MV-4-11 (cell line): Measurements from ENCODE around the gene KCNE5.
"Not testable (repeated sequence)": the region's sequence is repeated elsewhere in the genome, so short reads cannot be mapped to it uniquely, and the experiment has no call there.

Experiments used
- DNase-seq: peaks from one replicate; lab custom pipeline; 2025; lab: John Stamatoyannopoulos, UW

KCNE5 gene

DNA sequence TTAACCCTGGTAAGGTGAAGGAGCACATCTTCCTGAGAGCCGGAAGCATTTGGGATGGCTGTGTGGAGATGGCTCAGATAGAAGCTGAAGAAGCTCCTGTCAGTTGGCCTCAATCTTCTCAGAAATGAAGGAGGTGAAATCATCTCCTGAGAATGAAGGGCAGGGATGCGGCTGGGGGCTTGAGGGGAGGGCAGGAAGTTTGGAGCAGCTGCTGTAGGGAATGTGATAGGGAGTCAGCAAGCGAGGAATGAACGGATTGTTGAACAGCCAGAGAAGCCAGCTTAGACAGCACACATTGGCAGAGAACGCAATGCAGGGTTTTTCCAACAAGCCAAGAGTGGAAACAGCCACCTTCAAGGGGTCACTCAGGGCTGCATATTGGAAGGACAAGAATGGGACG is 10.0 kb downstream of the KCNE5 start:
- no peak for DNase-seq

DNA sequence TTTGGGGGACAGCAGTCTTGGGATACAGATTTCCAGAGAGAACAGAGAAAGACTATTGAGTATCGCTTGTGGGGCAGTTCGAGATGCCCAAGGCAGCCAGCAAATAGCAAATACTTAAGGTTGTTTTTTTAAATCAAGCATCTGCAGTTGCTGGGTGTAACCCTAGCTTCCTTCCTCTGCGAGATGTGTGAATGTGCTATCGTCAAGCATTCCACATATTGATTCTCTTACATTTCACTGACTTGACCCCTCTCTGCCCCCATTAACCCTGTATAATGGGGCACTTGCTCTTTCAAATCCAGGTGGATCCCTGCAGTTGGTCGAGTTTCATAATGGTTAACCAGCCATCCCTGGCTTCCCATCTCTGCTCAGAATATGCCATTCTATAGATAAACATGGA is 23.5 kb downstream of the KCNE5 start:
- peak; percentile 8 for DNase-seq

GRCh38 chrX:109600237-109600651 is 24.7 kb downstream of the KCNE5 start:
- peak; percentile 85 for DNase-seq

GRCh38 chrX:109596015-109596414 is 29.0 kb downstream of the KCNE5 start:
- DNase-seq = no peak

- no peak for DNase-seq
These were observed 34.8 kb downstream of the KCNE5 start for GRCh38 chrX:109590176-109590575.

- no peak for DNase-seq
These were observed 39.5 kb downstream of the KCNE5 start for GRCh38 chrX:109585488-109585887.

DNA sequence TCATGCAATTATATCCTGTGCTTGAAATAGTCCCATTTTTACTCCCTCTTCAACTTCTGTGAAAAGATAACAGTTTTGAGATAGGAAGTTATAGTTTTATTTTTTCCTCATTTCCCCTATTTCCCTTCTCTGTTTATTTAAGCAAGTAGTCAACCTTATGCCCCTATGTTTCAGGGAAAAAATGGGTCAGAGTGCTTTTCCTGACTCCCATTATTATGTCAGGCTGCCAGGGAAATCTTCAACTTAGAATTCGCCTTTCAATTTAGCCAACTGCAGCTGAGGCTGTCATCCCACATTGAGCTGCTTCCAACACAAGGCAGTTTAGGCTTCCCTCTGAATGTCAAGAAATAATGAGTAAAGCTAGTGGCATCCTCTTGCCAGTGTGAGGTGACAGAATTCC is 46.1 kb downstream of the KCNE5 start:
- no peak for DNase-seq

GRCh38 chrX:109577055-109577454 is 47.9 kb downstream of the KCNE5 start:
- no peak for DNase-seq

- not testable (repeated sequence) for DNase-seq
These were observed 48.9 kb downstream of the KCNE5 start for GRCh38 chrX:109576083-109576482.
